Endothelial cell of umbilical vein (primary cell): Measurements from ENCODE around the gene ID2. TPM values are rescaled to one million over a fixed set of nuclear protein-coding genes. Genes with fewer than 3 reads are reported as not detected.

Source experiments
- BruUV-seq: library from RNA; stranded (reverse); fragments of 400-500 nt; replicated peaks from 2 replicates; lab custom pipeline; 2021; lab: Mats Ljungman, UMichigan
- CTCF ChIA-PET: fragments of 300-600, 350-600 bp; sonication (Branson Sonifier 250); formaldehyde crosslinking; loops from one replicate; lab custom pipeline; 2021; ENCODE audit warnings: antibody characterized with exemption, inconsistent platforms; lab: Charles Lee
- POLR2A ChIA-PET: fragments of 300-600, 350-600 bp; sonication (Branson Sonifier 250); formaldehyde crosslinking; loops from one replicate; lab custom pipeline; 2021; ENCODE audit warnings: antibody characterized with exemption, inconsistent platforms; lab: Charles Lee
- DNase-seq: peaks from one replicate; pipeline ENCODE4 v3.0.0-alpha.2; 2011; ENCODE audit warnings: low read depth, low spot score
- FAIRE-seq: peaks from 2 replicates; lab custom pipeline; 2011; peaks lifted over from hg19 to GRCh38; lab: Jason Lieb, UNC
- H2AFZ ChIP-seq: 2 replicates; pipeline ENCODE4 v1.6.0; 2012; ENCODE audit warnings: low read depth, low read length, control low read depth, inconsistent platforms
- H3K27ac ChIP-seq: 2 replicates; pipeline ENCODE4 v1.5.1; 2011; ENCODE audit warnings: low read depth, mild to moderate bottlenecking, control low read depth, low read length, moderate library complexity; ENCODE audit not compliant: insufficient read depth
- H3K27me3 ChIP-seq, 2 experiments: 2 replicates each; pipeline versions ENCODE4 v1.6.0 to v1.6.1; 2011; ENCODE audit warnings: low read length in 2 of 2, mixed read lengths in 1 of 2; ENCODE audit not compliant: control insufficient read depth in 2 of 2, insufficient read depth in 2 of 2
- H3K36me3 ChIP-seq, 2 experiments: 2 replicates in 1 of 2; 3 replicates in 1 of 2; pipeline ENCODE4 v1.5.1; 2011; ENCODE audit warnings: low read length in 2 of 2, mild to moderate bottlenecking in 1 of 2, moderate library complexity in 1 of 2; ENCODE audit not compliant: control insufficient read depth in 2 of 2, insufficient read depth in 2 of 2; ENCODE audit errors: extremely low read depth in 1 of 2
- H3K4me1 ChIP-seq: 3 replicates; pipeline ENCODE4 v1.5.1; 2011; ENCODE audit warnings: mild to moderate bottlenecking, low read length; ENCODE audit not compliant: control insufficient read depth, insufficient read depth; ENCODE audit errors: extremely low read depth
- H3K4me2 ChIP-seq: 2 replicates; pipeline ENCODE4 v1.6.1; 2011; ENCODE audit warnings: low read length, control low read depth, mixed read lengths; ENCODE audit not compliant: insufficient read depth
- H3K4me3 ChIP-seq, 3 experiments: fragments of 200-600 bp in 1 of 3; sonication (generic), shearing (Covaris generic) in 1 of 3; replicated peaks in 1 of 3; 2 replicates each; pipeline ENCODE4 v1.5.1; 2011 to 2016; ENCODE audit warnings: control low read depth in 3 of 3, low read length in 3 of 3, mild to moderate bottlenecking in 2 of 3, inconsistent platforms in 1 of 3, low read depth in 1 of 3, moderate library complexity in 1 of 3; ENCODE audit not compliant: insufficient read depth in 1 of 3
- H3K79me2 ChIP-seq: 2 replicates; pipeline ENCODE4 v1.6.0; 2012; ENCODE audit warnings: low read length, inconsistent platforms; ENCODE audit not compliant: control insufficient read depth, insufficient read depth
- H3K9ac ChIP-seq: replicated peaks from 2 replicates; pipeline ENCODE3; 2011; ENCODE audit warnings: low read length, control low read depth; ENCODE audit not compliant: insufficient read depth; ENCODE audit errors: extremely low read depth
- H3K9me1 ChIP-seq: replicated peaks from 3 replicates; pipeline ENCODE4 v1.6.0; 2011; ENCODE audit warnings: mild to moderate bottlenecking, low read length; ENCODE audit not compliant: control insufficient read depth, insufficient read depth; ENCODE audit errors: extremely low read depth
- H3K9me3 ChIP-seq: replicated peaks from 2 replicates; pipeline ENCODE4 v1.5.1; 2012; ENCODE audit warnings: low read length, inconsistent platforms; ENCODE audit not compliant: control insufficient read depth, insufficient read depth
- H4K20me1 ChIP-seq: replicated peaks from 2 replicates; pipeline ENCODE3; 2011; ENCODE audit warnings: mild to moderate bottlenecking, low read length; ENCODE audit not compliant: control insufficient read depth, insufficient read depth; ENCODE audit errors: extremely low read depth
- CTCF ChIP-seq, 2 donors: IDR thresholded peaks; 1 replicate in 1 of 2; 2 replicates in 1 of 2; pipeline ENCODE4 v1.5.1; 2011; ENCODE audit warnings: low read length in 2 of 2, mild to moderate bottlenecking in 2 of 2, moderate library complexity in 2 of 2, control low read depth in 1 of 2, inconsistent platforms in 1 of 2, low read depth in 1 of 2; ENCODE audit not compliant: insufficient read depth in 1 of 2; ENCODE audit errors: extremely low read depth in 1 of 2
- EZH2 ChIP-seq: IDR thresholded peaks from 2 replicates; pipeline ENCODE4 v1.6.1; 2012; ENCODE audit warnings: borderline replicate concordance, low read depth, mild to moderate bottlenecking, moderate library complexity, low read length, inconsistent platforms; ENCODE audit not compliant: severe bottlenecking
- FOS ChIP-seq: IDR thresholded peaks from 2 replicates; pipeline ENCODE4 v1.6.1; 2011; ENCODE audit warnings: mild to moderate bottlenecking, low read length, moderate library complexity, borderline replicate concordance; ENCODE audit not compliant: insufficient read depth
- GATA2 ChIP-seq: IDR thresholded peaks from 2 replicates; pipeline ENCODE4 v1.7.0; 2011; ENCODE audit warnings: low read depth, mild to moderate bottlenecking, moderate library complexity, mixed read lengths, low read length; ENCODE audit not compliant: insufficient read length, insufficient read depth
- JUN ChIP-seq: IDR thresholded peaks from 2 replicates; pipeline ENCODE4 v1.6.1; 2011; ENCODE audit warnings: borderline replicate concordance, low read depth; ENCODE audit not compliant: insufficient read length, insufficient read depth
- MAX ChIP-seq: IDR thresholded peaks from 2 replicates; pipeline ENCODE4 v1.6.1; 2011; ENCODE audit not compliant: insufficient read depth, insufficient read length
- MYC ChIP-seq: IDR thresholded peaks from one replicate; pipeline ENCODE4 v1.6.1; 2011; ENCODE audit warnings: mild to moderate bottlenecking, low read depth, low read length
- POLR2A ChIP-seq: IDR thresholded peaks from 2 replicates; pipeline ENCODE4 v1.6.1; 2012; ENCODE audit warnings: low read depth, mild to moderate bottlenecking, control low read depth, low read length
- POLR2AphosphoS5 ChIP-seq: IDR thresholded peaks from 2 replicates; pipeline ENCODE4 v1.6.1; 2012; ENCODE audit warnings: low read depth, mild to moderate bottlenecking, control low read depth, low read length, moderate library complexity; ENCODE audit not compliant: insufficient read depth
- dilution Hi-C: fragments of 300-500 bp; cut with MboI; formaldehyde crosslinking; loops from one replicate; pipeline ENCODE4 v1.15.0; 2019; ENCODE audit warnings: low sequenced_read_pairs; ENCODE audit not compliant: extremely low pct_ligation_motif_present
- intact Hi-C: fragments of 100-400 bp; cut with micrococcal nuclease; formaldehyde crosslinking; loops from one replicate; pipeline ENCODE4 v1.10.0; 2022
- polyA plus RNA-seq, 4 experiments: library from polyadenylated mRNA; depleted of rRNA in 3 of 4; stranded (reverse) in 3 of 4; unstranded in 1 of 4; fragments of >200 nt; gene quantifications; 2 replicates each; pipeline versions ENCODE4 v1.2.1 to v1.2.3, GENCODE V29; 2011 to 2012; ENCODE audit warnings: missing spikeins in 1 of 4
- total RNA-seq: library from RNA; stranded (reverse); gene quantifications from 2 replicates; pipeline ENCODE4 v1.2.3, GENCODE V29; 2021

ID2 gene
- total and polyA plus RNA-seq, 2 donors (not counting 3 experiments of a cell fraction or from before 2014, with no cell fraction given): 4.1 to 29.1 TPM

- FAIRE-seq (peak; percentile 77), DNase-seq (peak; percentile 91)
- no TSS peak for BruUV-seq
- dilution Hi-C loops (no loop called here), intact Hi-C loops (loop anchor here (5.0 kb wide), 3 partner anchors 97 to 1762 kb away; partner anchors contain the start of gene RNF144A)
- Histone ChIP-seq H3K79me2 (no peaks in the 10 kb centered on the region), H3K9ac (peak overlapping the region; percentile 95), H4K20me1 (no peaks in the 10 kb centered on the region), H3K4me1 (peaks cover 56% of the 10 kb centered on the region), H2AFZ (peak overlapping the region; percentile 83), H3K9me1 (no peaks in the 10 kb centered on the region), H3K4me2 (peak overlapping the region; percentile 57), H3K36me3 (no peaks in the 10 kb centered on the region), H3K9me3 (no peaks in the 10 kb centered on the region), H3K4me3 (peak overlapping the region; percentile 25 to 51 (median 49)), H3K27ac (peak overlapping the region; percentile 98), H3K27me3 (peaks cover 18 to 35% of the 10 kb centered on the region in 2 experiments)
- CTCF ChIA-PET: interaction anchor here (1.4 to 5.1 kb wide), 2 partner anchors 14 to 1252 kb away, joined by 5 to 66 read pairs; no protein-coding TSS in a partner anchor
- TF ChIP-seq POLR2AphosphoS5 (peak; percentile 56), JUN (no peak), MAX (peak; percentile 50)
- POLR2A ChIA-PET: no interaction called here
These were observed 2.9 kb upstream of the ID2 start for GRCh38 chr2:8678731-8679566.

GRCh38 chr2:8679567-8679826, 2.4 kb upstream of the ID2 start:
- no peaks in the 10 kb centered on the region for H3K9me3 ChIP-seq
- no peaks in the 10 kb centered on the region for H3K36me3 ChIP-seq
- TF ChIP-seq MAX (no peak), POLR2A (no peak), JUN (no peak), GATA2 (no peak), FOS (no peak), POLR2AphosphoS5 (no peak), EZH2 (no peak), MYC (no peak), CTCF (IDR thresholded peaks at IDR 0.05; ENCODE audit: extremely low read depth in 1 of 2, insufficient read depth in 1 of 2, low read depth in 1 of 2, low read length in 2 of 2) (no peak)
- no peak for DNase-seq
- H4K20me1 ChIP-seq: no peaks in the 10 kb centered on the region
- peak overlapping the region; percentile 57 for H3K4me2 ChIP-seq
- dilution Hi-C loops (no loop called here), intact Hi-C loops (loop anchor here (5.0 kb wide), 3 partner anchors 97 to 1762 kb away; partner anchors contain the start of gene RNF144A)
- ChIA-PET CTCF (interaction anchor here (1.4 to 5.1 kb wide), 2 partner anchors 14 to 1252 kb away, joined by 5 to 66 read pairs; no protein-coding TSS in a partner anchor), POLR2A (no interaction called here)
- BruUV-seq: TSS peak; percentile 66
- no peak for FAIRE-seq
- H3K4me1 ChIP-seq: peaks cover 56% of the 10 kb centered on the region
- peaks cover 15 to 32% of the 10 kb centered on the region in 2 experiments for H3K27me3 ChIP-seq
- peak overlapping the region; percentile 83 for H2AFZ ChIP-seq
- peak overlapping the region; percentile 98 for H3K27ac ChIP-seq
- H3K9me1 ChIP-seq: no peaks in the 10 kb centered on the region
- peak overlapping the region; percentile 25 to 51 (median 49) for H3K4me3 ChIP-seq
- H3K9ac ChIP-seq: peak overlapping the region; percentile 95
- H3K79me2 ChIP-seq: no peaks in the 10 kb centered on the region
